Hepatocyte (in vitro differentiated cells): Measurements from ENCODE around the gene SNTG2.

Experiments used
- CTCF ChIP-seq: fragments of 200-600 bp; sonication (generic); IDR thresholded peaks from 2 replicates; pipeline ENCODE4 v1.5.1; 2016; ENCODE audit warnings: antibody characterized with exemption, mild to moderate bottlenecking; ENCODE audit not compliant: poor library complexity
- EZH2 ChIP-seq: fragments of 200-600 bp; sonication (generic); IDR thresholded peaks from 2 replicates; pipeline ENCODE4 v1.6.1; 2016; ENCODE audit warnings: antibody characterized with exemption, mild to moderate bottlenecking, borderline replicate concordance
- EZH2phosphoT487 ChIP-seq: fragments of 200-600 bp; sonication (generic); IDR thresholded peaks from one replicate; pipeline ENCODE4 v1.6.1; 2018; ENCODE audit warnings: antibody characterized with exemption, mild to moderate bottlenecking, low read depth, moderate library complexity; ENCODE audit not compliant: unreplicated experiment, severe bottlenecking

- no peak for TF ChIP-seq EZH2phosphoT487
- TF ChIP-seq CTCF = no peak
- no peak for TF ChIP-seq EZH2
These were observed 10.6 kb upstream of the SNTG2 start for GRCh38 chr2:939936-940601.
